GM15510 (cell line): Measurements from ENCODE around the gene PLIN4.

Experiments used
- POLR2A ChIP-seq: IDR thresholded peaks from 3 replicates; pipeline ENCODE4 v1.6.1; 2011; ENCODE audit warnings: borderline replicate concordance; ENCODE audit not compliant: insufficient read length; ENCODE audit errors: extremely low read depth

Gene PLIN4

GRCh38 chr19:4518345-4519171, at the start of gene PLIN4:
PLIN4 (minus strand) TSS chr19:4518486; CDS start chr19:4518272, 214 bp downstream.
- TF ChIP-seq POLR2A, result no peak

GRCh38 chr19:4567584-4568071, 49.3 kb upstream of the PLIN4 start:
- no peak for TF ChIP-seq POLR2A

GRCh38 chr19:4566402-4567051, 48.2 kb upstream of the PLIN4 start:
- TF ChIP-seq POLR2A, result no peak

GRCh38 chr19:4559569-4559968, 41.3 kb upstream of the PLIN4 start, which contains the start of gene SEMA6B:
SEMA6B (minus strand) TSS chr19:4559684; CDS start chr19:4558457, 1,227 bp downstream.
- TF ChIP-seq POLR2A, result no peak

GRCh38 chr19:4557971-4558941, 40.0 kb upstream of the PLIN4 start:
- TF ChIP-seq POLR2A, result no peak

- TF ChIP-seq POLR2A, result no peak
Observed at GRCh38 chr19:4557144-4557970, 39.1 kb upstream of the PLIN4 start.

- TF ChIP-seq POLR2A, result no peak
Observed at GRCh38 chr19:4556597-4557127, 38.4 kb upstream of the PLIN4 start.

GRCh38 chr19:4555657-4556561, 37.6 kb upstream of the PLIN4 start:
- no peak for TF ChIP-seq POLR2A

GRCh38 chr19:4554717-4555116, 36.4 kb upstream of the PLIN4 start:
- TF ChIP-seq POLR2A, result no peak

GRCh38 chr19:4553775-4554174, 35.5 kb upstream of the PLIN4 start:
- no peak for TF ChIP-seq POLR2A

GRCh38 chr19:4553092-4553695, 34.9 kb upstream of the PLIN4 start:
- no peak for TF ChIP-seq POLR2A

- TF ChIP-seq POLR2A, result no peak
Observed at GRCh38 chr19:4552525-4552819, 34.2 kb upstream of the PLIN4 start.

- no peak for TF ChIP-seq POLR2A
Observed at GRCh38 chr19:4550479-4551050, 32.3 kb upstream of the PLIN4 start.

- TF ChIP-seq POLR2A, result no peak
Observed at GRCh38 chr19:4550018-4550417, 31.7 kb upstream of the PLIN4 start.
